HG02981 (cell line): ENCODE results near the gene ZNF782.
"Not testable (repeated sequence)": the region's sequence is repeated elsewhere in the genome, so short reads cannot be mapped to it uniquely, and the experiment has no call there.

Experiments used
- ATAC-seq: cut with Tn5 transposase; IDR thresholded peaks from one replicate; pipeline ENCODE4 v1.9.1; 2021; ENCODE audit warnings: mild to moderate bottlenecking, moderate library complexity; ENCODE audit not compliant: unreplicated experiment

Gene ZNF782

GRCh38 chr9:96853781-96854650 lies at the start of gene ZNF782:
Gene ZNF782 (minus strand): TSS chr9:96854514. CDS start chr9:96851961, 2,553 bp downstream.
- peak; percentile 87 for ATAC-seq

- not testable (repeated sequence) for ATAC-seq
These were observed 45.7 kb upstream of the ZNF782 start for GRCh38 chr9:96900010-96900409.

- ATAC-seq, result no peak
These were observed 37.8 kb upstream of the ZNF782 start for GRCh38 chr9:96892131-96892530.

- ATAC-seq, result no peak
These were observed 34.3 kb upstream of the ZNF782 start for GRCh38 chr9:96888591-96888990.

- no peak for ATAC-seq
These were observed 31.1 kb upstream of the ZNF782 start for GRCh38 chr9:96885424-96885823.

GRCh38 chr9:96884443-96884842 lies 30.1 kb upstream of the ZNF782 start:
- no peak for ATAC-seq

GRCh38 chr9:96883922-96884321 lies 29.6 kb upstream of the ZNF782 start:
- ATAC-seq, result no peak

GRCh38 chr9:96877269-96877668 lies 23.0 kb upstream of the ZNF782 start:
- no peak for ATAC-seq

GRCh38 chr9:96875461-96876142 lies 21.3 kb upstream of the ZNF782 start:
- ATAC-seq, result peak; percentile 44

- ATAC-seq, result peak; percentile 70
These were observed 20.7 kb upstream of the ZNF782 start for GRCh38 chr9:96874947-96875460.

- ATAC-seq, result no peak
These were observed 20.0 kb upstream of the ZNF782 start for GRCh38 chr9:96874201-96874785.

GRCh38 chr9:96871176-96871575 lies 16.9 kb upstream of the ZNF782 start:
- ATAC-seq, result no peak

- no peak for ATAC-seq
These were observed 14.4 kb upstream of the ZNF782 start for GRCh38 chr9:96868709-96869108.

- no peak for ATAC-seq
These were observed 12.9 kb upstream of the ZNF782 start for GRCh38 chr9:96867079-96867804.

GRCh38 chr9:96865240-96865639 lies 10.9 kb upstream of the ZNF782 start:
- ATAC-seq, result not testable (repeated sequence)

GRCh38 chr9:96859461-96860198 lies 5.3 kb upstream of the ZNF782 start:
- no peak for ATAC-seq

GRCh38 chr9:96858670-96859069 lies 4.4 kb upstream of the ZNF782 start:
- ATAC-seq, result no peak

GRCh38 chr9:96858018-96858573 lies 3.8 kb upstream of the ZNF782 start:
- no peak for ATAC-seq

- peak; percentile 60 for ATAC-seq
These were observed 2.3 kb upstream of the ZNF782 start for GRCh38 chr9:96856363-96857286.
